ENCODE measurements around the gene CORO1C.
A peak's percentile ranks its signal among the peaks of the same experiment; 100 is the strongest.

Gene CORO1C

DNA sequence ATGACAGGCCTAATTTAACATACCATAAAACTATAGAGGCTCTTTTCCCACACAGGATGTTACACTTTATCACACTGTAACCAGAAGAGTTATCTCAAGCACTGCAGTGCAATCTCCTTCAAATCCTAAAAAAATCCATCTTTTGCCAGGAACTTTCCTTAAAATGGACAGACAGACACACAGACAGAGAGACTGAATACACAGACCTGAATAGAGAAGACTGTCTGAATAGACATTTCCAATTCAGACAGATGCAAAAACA, 6.5 kb downstream of the CORO1C start:
- DNase-seq (ENCODE audit: low read depth), result no peak

DNA sequence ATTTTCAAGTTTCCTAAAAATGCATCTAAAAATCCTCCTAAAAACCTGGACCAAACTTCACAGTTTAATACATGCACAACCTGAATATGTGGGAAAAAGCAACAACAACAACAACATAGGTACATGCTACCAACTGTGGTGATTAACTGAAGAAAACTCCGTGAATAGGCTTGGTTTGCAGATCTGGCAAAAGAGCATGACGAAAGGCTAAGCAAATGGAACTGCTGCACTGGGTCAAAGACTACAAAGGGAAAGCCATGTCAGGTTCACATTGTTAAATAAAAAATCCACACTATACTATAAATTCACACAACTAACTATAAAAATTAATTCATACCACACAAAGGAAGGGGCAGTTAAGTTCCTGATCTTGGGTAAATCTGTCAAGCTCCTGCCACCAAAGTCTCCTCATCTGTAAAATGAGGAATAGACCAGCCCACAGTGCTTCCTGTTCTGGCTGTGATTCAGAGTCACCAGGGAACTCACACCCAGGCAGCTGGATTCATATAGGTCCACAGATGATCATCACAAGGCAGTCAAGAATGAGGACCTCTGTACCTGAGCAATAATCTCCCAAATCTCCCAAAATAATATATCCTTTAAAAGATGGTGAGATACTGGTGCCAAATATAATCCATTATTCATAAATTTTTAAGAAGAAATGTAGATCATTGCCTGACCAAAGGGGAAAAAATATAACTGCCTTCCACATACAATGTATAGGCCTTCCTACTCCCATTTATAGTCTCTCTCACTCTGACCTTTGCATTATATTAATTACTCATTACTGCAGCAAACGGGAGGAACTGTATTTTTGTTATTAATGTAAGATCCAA, 7.0 kb downstream of the CORO1C start:
- DNase-seq (ENCODE audit: low read depth), result no peak

DNA sequence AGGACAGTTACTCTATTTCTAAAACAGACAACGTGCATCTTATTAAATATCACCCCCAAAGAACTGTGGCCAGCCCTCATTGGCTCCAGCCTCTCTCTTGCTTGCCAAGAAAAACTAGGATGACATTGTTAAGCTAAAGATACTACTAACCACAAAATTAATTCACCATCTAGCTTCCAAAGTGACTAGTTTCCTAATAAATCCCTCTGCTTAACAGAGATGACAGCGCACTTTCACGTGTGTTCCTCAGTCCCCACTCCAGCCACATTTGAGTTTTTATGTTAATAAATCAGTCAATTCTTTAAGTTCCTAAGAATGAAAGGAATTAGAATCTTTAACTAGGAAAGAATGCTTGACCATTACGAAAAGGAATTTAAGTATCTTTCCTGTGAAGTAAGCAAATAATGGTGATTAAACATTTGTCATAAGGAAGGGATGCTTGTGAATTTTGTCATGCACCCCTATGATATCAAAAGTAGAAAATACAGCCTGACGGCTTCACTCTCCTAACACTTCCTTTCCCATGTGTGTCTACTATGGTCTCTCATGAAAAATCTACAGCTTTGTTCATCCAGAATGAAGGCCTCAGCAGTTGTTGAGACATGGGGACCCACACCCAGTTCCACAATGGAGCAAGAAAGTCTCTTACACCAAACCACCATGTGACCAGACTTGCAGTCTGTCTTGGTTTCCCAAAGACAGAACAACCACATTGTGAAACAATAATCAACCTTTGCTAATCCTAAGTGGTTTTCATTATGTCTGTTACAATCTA, 8.1 kb downstream of the CORO1C start:
- DNase-seq (ENCODE audit: low read depth), result peak; percentile 87

DNA sequence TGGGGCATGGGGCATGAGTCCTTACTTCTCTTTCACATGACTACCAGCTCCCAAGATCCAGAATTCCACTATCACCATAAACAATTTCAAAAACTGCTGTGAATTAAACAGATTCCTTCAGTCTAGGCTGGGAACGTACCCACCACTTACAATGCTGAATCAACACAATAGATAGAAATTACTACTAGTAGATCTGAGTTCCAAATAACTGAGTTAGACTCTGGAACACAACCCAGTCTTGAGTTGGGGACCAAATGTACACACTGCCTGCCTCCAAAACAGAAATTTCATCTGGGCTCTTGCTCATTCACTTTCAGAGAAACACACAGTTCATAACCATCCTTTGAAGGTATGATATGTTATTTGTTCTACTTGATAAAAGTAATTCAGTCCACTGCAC, 8.9 kb downstream of the CORO1C start:
- no peak for DNase-seq (ENCODE audit: low read depth)

DNA sequence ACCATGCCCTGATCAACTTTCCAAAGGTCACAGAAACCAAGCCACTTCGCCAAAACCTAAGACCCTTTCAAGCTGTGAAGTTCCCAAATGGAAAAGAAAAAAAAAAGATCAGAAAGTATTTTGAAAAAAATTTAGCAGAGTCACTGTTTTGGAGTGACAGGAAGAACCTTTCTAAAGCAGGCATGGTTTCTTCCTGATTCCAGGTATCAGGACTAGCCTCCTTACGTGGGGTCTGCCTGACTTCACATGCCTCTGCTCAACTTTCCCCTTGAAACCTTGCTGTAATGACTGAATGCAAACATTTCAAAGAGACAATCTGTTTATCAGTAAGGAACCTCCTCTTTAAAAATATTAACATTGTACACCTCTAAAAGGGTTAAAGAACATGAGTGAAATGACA, 9.5 kb downstream of the CORO1C start:
- DNase-seq (ENCODE audit: low read depth), result no peak

DNA sequence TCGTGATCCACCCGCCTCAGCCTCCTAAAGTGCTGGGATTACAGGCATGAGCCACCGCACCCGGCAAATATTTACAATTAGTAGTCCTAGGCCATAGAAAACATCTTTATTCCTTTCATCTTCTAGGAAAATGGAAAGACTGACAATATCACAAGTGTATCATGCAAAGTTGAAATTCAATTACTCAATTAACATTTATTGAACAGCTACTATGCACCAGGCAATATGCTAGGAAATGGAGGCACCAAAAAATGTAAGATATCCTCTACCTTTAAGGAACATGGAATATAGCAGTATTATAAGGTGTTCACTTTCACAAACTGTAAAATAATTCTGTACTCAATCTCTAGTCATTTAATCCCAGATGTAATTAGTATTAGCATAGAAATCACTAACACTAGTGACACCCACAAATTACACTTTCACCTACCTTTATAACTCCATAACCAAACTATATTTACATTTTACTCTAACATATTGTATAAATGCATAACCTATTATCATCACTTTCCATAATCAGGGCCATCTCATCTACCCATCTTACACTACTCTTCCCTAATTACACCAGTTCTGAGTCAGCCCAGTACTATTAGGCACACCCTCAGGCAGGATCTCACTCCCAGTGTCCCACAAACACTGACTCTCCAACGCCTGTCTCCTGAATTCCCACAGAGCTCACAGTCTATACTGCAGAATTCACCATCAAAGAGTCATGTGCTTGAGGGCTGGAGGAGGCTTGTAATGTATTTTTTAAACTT, 10.4 kb downstream of the CORO1C start:
- DNase-seq (ENCODE audit: low read depth), result peak; percentile 58

DNA sequence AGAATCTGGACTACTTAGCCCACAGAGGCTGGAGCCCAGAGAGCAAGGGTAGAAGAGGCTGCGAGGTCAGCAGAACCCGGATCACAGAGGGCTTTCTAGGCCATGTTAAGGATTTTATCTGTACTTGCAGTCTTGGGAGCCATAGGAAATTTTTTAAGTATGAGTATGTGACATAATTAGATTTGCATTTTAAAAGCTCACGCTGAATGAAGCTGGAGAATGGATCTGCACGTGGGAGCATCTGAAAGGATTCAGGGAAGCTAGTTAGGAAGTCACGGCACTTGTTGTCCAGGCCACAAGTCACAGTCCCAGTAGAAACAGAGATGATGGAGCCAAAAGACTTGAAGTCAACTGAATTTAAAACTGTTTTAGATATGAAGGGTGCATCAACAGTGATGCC, 14.1 kb downstream of the CORO1C start:
- no peak for DNase-seq (ENCODE audit: low read depth)

DNA sequence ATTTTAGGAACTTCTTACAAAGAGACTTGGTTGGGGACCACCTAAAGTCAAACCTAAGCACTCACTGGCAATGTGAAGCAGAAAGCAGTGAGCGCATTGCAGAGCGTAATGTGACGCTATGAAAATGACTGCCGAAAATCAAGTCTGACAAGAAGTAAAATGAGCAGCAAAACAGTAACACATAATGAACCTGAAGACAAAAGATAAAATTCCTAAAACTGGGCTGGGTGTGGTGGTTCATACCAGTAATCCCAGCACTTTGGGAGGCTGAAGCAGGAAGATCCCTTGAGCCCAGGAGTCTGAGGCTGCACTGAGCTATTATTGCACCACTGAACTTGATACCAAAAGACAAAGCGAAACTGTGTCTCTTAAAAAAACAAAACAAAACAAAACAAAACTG, 16.5 kb downstream of the CORO1C start:
- no peak for DNase-seq (ENCODE audit: low read depth)

DNA sequence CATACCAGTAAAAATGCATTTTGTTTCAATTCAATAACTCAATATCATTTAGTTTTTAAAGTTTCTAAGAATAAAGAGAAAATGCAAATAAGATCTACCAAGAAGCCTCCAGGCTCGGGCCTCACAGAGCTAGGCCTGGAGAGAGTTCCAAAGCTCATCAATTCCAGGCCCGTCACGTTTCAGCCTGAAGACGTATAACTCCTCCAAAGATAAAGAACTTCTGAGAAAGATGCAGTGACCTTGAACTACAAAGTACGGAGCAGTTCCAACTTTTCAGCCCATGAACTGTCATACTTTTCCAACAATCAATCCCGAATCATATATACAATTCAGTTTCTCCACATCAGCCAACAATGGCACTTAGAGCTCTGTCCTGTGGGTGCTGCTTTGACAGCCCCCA, 17.8 kb downstream of the CORO1C start:
- DNase-seq (ENCODE audit: low read depth), result no peak

DNA sequence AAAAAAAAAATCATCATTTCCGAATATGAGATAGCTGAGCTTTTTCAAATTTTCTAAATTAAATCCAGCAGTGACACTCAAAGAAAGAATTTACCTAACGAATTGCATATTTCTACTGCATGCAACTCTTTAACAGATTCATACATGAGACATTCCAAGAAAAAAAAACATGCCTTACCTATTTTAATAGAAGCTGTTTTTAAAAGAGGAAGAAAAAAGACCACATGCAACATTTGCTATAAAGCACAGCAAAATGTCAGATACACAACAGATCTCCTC, 18.5 kb downstream of the CORO1C start:
- DNase-seq (ENCODE audit: low read depth), result no peak

DNA sequence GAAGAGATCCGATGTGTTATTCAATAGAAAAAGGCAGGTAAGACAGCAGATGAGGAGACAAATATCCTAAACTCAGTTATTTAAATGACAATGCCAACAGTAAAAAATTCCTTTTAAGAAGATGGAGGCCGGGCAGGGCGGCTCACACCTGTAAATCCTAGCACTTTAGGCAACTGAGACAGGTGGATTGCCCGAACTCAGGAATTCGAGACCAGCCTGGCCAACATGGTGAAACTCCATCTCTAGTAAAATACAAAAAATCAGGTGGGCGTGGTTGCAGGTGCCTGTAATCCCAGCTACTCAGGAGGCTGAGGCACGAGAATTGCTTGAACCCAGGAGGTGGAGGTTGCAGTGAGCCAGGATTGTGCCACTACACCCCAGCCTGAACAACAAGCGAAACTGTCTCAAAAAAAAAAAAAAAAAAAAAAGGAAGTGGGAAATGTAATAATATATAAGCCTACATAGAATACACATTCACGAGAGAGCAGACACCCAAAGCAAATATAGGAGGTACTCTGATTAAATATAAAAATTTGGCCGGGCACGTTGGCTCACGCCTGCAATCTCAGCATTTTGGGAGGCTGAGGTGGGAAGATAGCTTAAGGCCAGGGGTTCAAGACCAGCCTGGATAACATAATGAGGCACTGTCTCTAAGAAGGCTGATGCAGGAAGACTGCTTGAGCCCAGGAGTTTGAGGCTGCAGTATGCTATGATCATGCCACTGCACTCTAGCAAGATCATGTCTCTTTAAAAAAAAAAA, 19.0 kb downstream of the CORO1C start:
- no peak for DNase-seq (ENCODE audit: low read depth)

DNA sequence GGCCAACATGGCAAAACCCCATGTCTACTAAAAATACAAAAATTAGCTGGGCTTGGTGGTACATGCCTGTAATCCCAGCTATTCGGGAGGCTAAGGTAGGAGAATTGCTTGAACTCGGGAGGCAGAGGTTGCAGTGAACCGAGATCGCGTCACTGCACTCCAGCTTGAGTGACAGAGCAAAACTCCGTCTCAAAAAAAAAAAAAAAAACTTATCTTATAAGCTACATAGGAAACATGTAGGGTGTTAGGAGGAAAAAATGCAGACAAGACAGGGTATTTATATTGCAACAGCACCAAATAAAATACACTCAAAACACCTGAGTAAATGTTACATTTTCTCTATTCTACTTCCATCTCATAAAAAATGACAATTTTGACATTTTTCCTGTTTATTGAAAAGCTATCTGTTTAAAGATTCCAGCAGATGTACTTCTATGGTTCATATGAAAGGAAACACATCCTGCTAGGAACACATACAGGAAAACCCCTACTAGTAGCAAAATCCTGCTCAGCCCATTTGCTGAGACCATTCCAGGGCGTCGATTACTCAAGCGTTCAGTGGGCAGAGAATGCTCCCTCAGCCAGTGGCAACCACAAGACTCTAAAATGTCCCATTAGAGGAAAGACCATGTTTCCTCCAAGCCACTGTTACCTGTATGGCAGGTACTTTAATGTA, 19.7 kb downstream of the CORO1C start:
- no peak for DNase-seq (ENCODE audit: low read depth)

DNA sequence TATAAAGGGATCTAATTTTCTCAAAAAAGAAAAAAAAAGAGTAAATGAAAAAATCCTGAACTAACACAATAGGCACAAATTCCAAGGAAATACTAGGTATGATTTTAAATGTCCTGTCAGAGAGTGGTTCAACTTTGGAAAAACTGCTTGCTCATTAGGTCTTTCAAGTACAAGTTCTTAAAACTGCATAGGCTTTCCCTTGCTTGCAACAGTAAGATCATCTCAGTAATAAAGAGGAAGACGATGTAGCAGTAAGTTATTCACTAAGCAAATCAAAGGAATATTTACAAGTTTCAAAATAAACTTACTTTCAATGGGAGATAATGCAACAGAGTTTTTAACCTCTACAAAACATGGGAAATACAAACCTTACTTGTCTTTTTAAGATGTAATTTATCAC, 21.6 kb downstream of the CORO1C start:
- no peak for DNase-seq (ENCODE audit: low read depth)

DNA sequence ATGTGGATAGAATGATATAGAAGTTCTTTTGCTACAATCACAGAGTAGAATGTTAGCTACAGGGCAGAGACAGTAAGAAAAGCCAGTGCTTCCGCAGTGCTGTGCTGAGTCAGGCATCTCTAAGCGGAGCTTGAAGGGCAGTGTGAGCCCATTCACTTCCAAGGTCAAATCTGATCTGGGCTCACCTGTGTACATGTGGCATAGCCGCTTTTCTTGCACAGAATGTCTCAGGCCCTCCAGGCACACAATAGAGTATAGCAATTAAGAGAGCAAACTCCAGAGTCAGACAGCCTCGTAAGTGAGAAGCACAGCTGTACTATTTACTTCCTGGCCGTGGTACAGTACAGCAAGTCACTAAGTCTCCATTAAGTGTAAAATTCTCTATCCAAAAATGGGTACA, 26.8 kb downstream of the CORO1C start:
- no peak for DNase-seq (ENCODE audit: low read depth)

DNA sequence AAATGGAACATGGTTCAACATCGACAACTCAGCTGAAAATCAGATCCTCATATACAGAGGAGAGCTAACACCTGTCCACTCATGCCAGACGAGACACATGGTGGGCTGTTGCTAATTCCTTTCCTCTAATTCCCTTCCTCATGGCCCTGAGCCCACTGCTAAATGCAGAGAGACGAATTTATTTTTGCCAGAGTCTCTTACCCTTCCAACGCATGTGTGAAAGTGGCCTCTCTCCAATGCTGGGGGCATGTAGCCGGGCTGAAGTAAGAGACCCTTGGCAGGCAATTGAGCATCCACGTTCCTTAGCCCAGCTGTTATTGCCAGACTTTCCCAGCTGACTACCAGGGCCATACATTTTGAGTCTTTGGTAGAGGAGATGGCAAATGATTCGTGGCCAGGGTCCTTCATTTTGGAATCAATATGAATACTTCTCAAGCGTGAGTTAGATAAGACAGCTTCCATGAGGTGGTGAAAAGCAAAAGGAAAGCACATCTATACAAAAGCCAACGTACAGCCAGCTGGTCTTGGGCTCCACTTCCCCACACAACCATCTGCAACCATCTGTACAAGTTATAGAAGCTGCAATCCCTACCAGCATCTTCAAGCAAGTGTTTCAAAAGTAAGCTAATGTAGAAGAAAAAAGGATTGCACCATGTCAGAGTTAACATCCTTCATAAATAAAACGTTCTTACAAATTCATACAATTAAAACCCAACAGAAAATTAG, 28.6 kb downstream of the CORO1C start:
- no peak for DNase-seq (ENCODE audit: low read depth)

DNA sequence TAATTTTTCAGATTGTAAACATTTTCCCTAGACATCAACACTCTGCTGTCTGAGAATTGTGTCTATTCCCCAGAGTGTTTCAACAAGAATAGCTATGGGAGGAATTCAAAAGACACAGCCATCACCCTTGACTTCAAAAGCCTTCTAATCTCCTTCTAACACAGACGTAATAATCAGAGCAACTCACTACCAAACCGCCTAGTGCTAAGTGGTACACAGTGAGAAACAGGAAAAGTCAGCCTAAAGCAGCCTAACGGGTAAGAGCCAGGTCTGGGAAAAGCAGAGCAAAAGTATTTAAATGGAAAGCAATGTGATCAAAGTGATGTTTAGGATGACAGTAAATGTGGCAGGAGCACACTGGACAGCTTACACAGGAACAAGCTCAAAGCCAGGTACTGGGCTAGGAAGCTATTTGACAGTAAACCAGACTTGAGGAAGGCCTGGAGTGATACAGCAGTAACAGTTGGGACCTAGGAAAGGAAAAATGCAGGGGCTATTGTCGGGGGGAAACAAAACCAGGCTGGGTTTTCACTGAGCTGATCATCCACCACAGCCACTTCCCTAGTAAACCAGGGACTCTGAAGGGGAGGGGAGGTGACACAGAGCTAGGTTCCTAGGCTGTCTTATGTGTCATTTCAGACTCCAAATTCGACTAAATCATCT, 29.4 kb downstream of the CORO1C start:
- no peak for DNase-seq (ENCODE audit: low read depth)

DNA sequence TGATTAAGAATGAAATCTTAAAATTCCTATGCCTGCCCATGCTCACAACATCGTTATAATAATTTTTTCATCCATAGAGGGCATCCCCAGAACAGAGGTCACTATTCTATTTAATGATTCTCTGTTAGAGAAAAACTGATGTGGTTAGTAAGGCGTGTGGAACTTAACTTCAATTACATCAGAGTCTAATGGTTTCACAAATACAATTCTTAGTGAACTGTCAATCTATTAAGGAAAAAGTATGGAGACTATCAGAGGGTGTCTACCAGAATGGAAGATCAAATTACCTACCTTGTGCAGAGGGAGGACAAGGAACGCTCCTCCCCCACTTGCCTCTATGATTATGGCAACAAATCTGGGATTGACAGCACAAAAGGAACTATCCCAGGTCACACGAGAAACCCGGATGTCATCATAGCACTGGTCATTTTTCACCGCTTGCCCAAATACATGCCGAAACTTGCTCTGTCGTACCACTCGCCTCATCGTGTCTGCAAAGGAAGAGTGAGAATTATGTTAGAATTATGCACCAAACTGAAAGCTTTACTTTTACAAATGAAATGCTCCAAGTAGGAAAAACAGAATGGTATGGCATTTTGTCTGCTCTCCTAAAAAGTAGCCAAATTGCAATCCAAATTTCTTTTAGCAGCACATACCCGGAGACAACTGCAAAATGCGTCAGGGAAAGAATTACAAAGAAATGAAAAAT, 30.3 kb downstream of the CORO1C start:
- DNase-seq (ENCODE audit: low read depth), result no peak

DNA sequence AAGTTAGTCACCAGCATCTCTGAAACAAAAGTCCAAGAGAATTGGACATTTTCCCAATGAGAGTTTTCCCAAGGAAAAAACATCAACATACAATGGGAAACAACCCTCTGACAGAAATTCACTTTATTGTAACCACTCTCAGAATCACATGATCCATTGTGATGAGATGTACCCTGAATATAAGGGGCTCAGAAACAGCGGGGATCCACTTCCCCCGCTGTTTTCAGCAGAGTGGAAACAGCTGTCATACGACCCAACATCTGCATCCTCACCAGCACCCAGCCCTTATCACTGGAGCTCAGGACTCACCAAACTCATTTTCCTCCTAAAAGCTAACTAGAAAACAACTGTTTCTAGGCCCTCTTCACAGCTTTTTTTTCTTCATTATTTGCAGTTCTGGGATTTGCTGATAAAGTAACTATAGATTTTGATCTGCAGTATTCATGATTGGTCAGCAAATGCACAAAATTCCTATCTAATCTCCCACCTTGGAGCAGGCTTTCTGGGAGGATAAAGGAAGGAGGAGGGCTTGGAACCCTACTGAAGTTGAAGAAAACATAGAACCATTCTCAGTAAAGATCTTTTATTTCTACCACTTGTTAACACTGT, 31.3 kb downstream of the CORO1C start:
- DNase-seq (ENCODE audit: low read depth), result no peak

DNA sequence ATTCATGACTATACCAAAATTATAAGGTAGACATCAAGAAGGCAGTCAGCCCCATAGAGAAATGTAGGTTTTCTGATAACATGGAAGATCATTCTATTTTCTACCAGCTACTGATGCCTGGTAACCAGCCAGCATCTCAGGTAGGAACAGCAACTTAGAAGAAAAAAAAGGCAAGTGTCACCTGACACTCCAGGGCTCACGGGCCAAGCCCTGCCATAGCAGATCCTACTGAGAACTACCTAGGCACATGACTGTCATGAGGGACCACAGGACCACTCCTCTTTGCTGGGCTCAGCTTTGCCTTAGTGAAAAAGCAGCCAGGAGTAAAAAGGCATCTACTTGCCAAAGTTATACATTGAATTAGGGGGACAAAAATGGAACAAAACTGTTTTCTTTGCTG, 33.4 kb downstream of the CORO1C start:
- no peak for DNase-seq (ENCODE audit: low read depth)

DNA sequence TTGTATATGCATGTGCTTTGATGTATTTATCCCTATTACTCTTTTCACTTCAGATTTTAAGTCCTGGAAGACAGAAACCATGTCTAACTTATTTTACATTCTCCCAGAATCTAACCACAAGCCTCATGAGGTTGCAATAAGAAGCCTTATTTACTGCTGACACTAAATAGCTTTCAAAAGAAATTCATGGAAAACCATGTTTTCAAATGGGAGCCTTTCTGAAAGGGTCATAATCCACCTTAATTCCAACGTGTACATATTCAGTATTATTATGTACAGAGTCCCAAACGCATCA, 34.4 kb downstream of the CORO1C start:
- no peak for DNase-seq (ENCODE audit: low read depth)

Measured in GM04504 (cell line).